ENCODE results near the gene RSPH6A.

Gene RSPH6A

GRCh38 chr19:45814851-45815480 lies at the start of gene RSPH6A:
Gene RSPH6A, minus strand, starts transcription at chr19:45815308. Its CDS starts 132 bp downstream, at chr19:45815176.
- peaks cover 15% of the 10 kb centered on the region for H3K4me1 ChIP-seq (ENCODE audit: insufficient read depth, low read length)
- peaks cover 7% of the 10 kb centered on the region for H3K36me3 ChIP-seq (ENCODE audit: insufficient read depth, low read length)
- peak within 1 kb of the TSS; percentile 36 for H3K4me3 ChIP-seq (ENCODE audit: low read length)
- no peak within 1 kb of the TSS for H2AFZ ChIP-seq (ENCODE audit: low read depth, low read length)
- H3K9me3 ChIP-seq (ENCODE audit: low read length) = no peaks in the 10 kb centered on the region
- H3K27me3 ChIP-seq (ENCODE audit: insufficient read depth, low read length) = no peaks in the 10 kb centered on the region

DNA sequence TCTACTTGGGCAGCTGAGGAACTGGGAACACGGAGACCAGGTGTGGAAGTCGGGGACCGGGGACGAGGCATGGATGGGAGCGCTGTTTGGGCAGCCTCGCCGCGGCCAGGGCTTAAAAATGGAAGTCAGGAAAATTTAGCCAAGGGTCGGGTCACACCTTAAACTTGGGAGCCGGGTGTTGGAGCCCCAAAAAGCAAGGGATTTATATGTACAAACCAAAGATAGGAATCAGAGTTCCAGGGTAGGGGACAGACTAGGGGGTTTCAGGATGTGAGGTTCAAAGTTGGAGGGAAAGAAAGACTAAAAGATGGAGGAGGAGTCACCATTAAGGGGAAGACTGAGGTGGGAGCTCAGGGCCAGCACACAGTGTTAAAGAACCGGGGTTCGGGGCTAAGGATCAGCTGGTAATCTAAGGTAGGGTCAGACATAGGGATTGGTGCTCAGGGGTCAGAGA lies 49.5 kb upstream of the RSPH6A start:
- Histone ChIP-seq H3K27me3 (ENCODE audit: insufficient read depth, low read length) (peaks cover 27% of the 10 kb centered on the region), H3K9me3 (ENCODE audit: low read length) (no peaks in the 10 kb centered on the region), H3K36me3 (ENCODE audit: insufficient read depth, low read length) (peaks cover 8% of the 10 kb centered on the region), H3K4me3 (ENCODE audit: low read length) (no peak overlapping the region), H2AFZ (ENCODE audit: low read depth, low read length) (no peak overlapping the region), H3K4me1 (ENCODE audit: insufficient read depth, low read length) (peaks cover 5% of the 10 kb centered on the region)

DNA sequence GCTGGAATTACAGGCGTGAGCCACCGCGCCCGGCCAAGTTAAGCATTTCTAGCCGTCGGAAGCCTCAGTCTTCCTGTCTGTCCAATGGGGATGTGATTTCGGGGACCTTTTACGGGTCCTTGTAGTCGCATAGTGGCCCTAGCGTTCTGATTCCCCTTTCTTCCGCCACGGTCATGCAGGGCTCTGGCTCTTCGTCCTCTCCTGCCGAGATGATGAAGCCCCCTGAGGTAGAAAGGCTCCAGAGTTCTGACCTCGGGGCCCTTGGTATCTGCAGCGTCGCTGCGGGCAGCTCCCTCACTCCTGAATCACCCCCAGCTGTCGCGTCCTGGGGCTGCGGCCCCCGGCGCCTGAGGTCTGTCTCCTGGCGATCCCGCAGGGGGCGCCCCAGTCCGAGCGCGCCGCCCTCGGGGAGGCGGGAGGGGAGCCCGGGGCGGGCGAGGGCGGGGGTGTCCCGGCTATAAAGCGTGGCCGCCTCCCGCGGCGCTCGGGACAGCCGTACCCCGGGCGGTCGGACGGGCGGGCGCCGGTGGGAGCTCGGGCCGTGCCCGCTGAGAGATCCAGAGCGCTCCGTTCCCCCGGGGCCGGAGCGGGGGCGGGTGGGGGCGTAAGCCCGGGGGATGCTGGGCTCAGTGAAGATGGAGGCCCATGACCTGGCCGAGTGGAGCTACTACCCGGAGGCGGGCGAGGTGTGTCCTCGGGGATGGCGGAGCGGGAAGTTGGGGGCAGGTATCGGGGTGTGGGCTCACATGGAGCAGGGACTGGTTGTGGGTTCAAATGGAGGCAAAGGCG lies 48.9 kb upstream of the RSPH6A start, which contains the start of gene FOXA3:
FOXA3 (plus strand) TSS at position 487 of the 789 bp plus-strand sequence; CDS start at position 618, 131 bp downstream.
- Histone ChIP-seq H3K27me3 (ENCODE audit: insufficient read depth, low read length) (peaks cover 27% of the 10 kb centered on the region), H2AFZ (ENCODE audit: low read depth, low read length) (peak within 1 kb of the TSS; percentile 58), H3K9me3 (ENCODE audit: low read length) (no peaks in the 10 kb centered on the region), H3K4me3 (ENCODE audit: low read length) (peak within 1 kb of the TSS; percentile 30), H3K36me3 (ENCODE audit: insufficient read depth, low read length) (peaks cover 11% of the 10 kb centered on the region), H3K4me1 (ENCODE audit: insufficient read depth, low read length) (peaks cover 5% of the 10 kb centered on the region)

- H3K36me3 ChIP-seq (ENCODE audit: insufficient read depth, low read length) = peaks cover 16% of the 10 kb centered on the region
- peaks cover 27% of the 10 kb centered on the region for H3K27me3 ChIP-seq (ENCODE audit: insufficient read depth, low read length)
- peaks cover 5% of the 10 kb centered on the region for H3K4me1 ChIP-seq (ENCODE audit: insufficient read depth, low read length)
- H2AFZ ChIP-seq (ENCODE audit: low read depth, low read length) = peak overlapping the region; percentile 58
- H3K9me3 ChIP-seq (ENCODE audit: low read length) = no peaks in the 10 kb centered on the region
- H3K4me3 ChIP-seq (ENCODE audit: low read length) = peak overlapping the region; percentile 30
Observed at GRCh38 chr19:45863335-45863839, 48.3 kb upstream of the RSPH6A start.

- Histone ChIP-seq H2AFZ (ENCODE audit: low read depth, low read length) (peak within 1 kb of the TSS; percentile 58), H3K4me3 (ENCODE audit: low read length) (peak within 1 kb of the TSS; percentile 69), H3K4me1 (ENCODE audit: insufficient read depth, low read length) (peaks cover 5% of the 10 kb centered on the region), H3K9me3 (ENCODE audit: low read length) (no peaks in the 10 kb centered on the region), H3K27me3 (ENCODE audit: insufficient read depth, low read length) (peaks cover 27% of the 10 kb centered on the region), H3K36me3 (ENCODE audit: insufficient read depth, low read length) (peaks cover 20% of the 10 kb centered on the region)
Observed at GRCh38 chr19:45862564-45863334, 47.6 kb upstream of the RSPH6A start, which contains the start of gene SYMPK. Gene SYMPK, minus strand, starts transcription at chr19:45863147. Its CDS starts 8,652 bp downstream, at chr19:45854495.

DNA sequence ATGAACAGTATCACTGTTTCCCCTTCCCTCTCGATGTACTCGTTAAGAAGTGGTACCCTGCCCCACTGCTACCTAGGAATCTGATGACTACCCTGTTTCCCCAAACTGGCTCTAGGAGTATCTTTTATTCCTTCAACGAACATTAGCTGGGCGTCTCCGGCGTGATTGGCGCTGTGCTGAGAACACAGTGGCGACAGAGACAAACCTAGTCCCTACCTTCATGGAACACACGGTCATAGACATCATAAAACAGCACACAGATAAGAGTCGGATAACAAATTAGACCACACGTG lies 47.1 kb upstream of the RSPH6A start:
- Histone ChIP-seq H3K9me3 (ENCODE audit: low read length) (no peaks in the 10 kb centered on the region), H3K27me3 (ENCODE audit: insufficient read depth, low read length) (peaks cover 27% of the 10 kb centered on the region), H3K4me1 (ENCODE audit: insufficient read depth, low read length) (peaks cover 5% of the 10 kb centered on the region), H3K4me3 (ENCODE audit: low read length) (peak overlapping the region; percentile 69), H2AFZ (ENCODE audit: low read depth, low read length) (peak overlapping the region; percentile 38), H3K36me3 (ENCODE audit: insufficient read depth, low read length) (peaks cover 20% of the 10 kb centered on the region)

DNA sequence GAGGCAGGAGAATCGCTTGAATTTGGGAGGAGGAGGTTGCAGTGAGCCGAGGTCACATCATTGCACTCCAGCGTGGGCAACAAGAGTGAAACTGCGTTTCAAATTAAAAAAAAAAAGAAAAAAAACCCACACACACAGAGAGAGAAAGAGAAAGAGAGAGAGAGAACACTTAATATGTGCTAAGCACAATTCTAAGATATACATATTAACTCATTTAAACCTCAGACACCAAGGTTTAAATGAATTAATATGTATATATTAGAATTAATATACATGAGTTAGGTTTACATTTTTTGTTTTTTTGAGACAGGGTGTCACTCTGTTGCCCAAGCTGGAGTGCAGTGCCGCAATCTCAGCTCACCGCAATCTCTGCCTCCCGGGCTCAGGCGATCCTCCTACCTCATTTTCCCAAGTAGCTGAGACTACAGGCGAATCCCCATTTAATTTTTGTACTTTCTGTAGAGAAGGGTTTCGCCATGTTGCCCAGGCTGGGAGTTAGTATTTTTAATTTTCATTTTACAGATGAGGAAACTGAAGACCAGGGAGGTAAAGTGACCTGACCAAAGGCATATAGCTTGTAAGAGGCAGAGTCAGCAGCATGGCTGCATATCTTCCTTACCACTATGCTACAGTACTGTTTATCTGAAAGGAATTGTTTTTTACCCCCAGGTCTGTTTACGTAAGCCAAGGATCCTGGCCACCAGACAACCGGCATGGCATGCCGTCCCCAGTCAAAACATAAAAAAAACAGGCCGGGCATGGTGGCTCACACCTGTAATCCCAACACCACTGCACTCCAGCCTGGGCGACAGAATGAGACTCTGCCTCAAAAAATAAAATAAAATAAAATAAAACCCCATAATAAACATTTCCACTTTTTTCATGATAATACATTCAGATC lies 45.5 kb upstream of the RSPH6A start:
- no peaks in the 10 kb centered on the region for H3K9me3 ChIP-seq (ENCODE audit: low read length)
- H3K4me1 ChIP-seq (ENCODE audit: insufficient read depth, low read length) = peaks cover 5% of the 10 kb centered on the region
- no peak overlapping the region for H3K4me3 ChIP-seq (ENCODE audit: low read length)
- peaks cover 24% of the 10 kb centered on the region for H3K36me3 ChIP-seq (ENCODE audit: insufficient read depth, low read length)
- H3K27me3 ChIP-seq (ENCODE audit: insufficient read depth, low read length) = peaks cover 17% of the 10 kb centered on the region
- no peak overlapping the region for H2AFZ ChIP-seq (ENCODE audit: low read depth, low read length)

DNA sequence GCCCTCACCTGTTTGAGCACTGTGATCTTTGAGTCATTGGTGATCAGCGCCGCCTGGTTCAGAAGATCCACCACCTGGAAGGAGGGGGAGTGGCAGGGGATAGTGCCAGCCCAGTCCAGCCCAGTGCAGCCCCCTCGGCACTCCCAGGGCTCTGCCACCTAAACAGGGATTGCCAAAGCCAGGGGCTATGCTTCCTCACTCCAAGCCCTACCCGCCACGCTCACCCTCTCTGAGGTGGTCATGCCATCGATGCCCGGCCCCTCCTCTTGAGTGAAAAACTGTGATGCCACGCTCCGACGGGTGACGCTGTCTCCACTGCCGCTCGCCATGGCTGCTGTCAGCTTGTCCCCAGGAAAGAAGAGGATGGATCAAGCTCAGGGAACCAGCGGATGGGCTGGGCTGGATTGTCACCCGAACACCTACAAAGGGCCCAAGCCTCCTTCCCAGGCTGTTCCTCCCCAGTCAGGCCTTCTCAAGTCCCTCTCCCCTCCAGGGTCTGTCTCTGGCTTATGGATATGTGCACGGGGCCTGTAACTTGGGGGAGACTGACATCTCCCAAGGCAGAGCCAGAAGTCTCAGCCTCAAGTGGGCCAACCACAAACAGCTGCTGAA lies 39.2 kb upstream of the RSPH6A start:
- no peaks in the 10 kb centered on the region for H3K9me3 ChIP-seq (ENCODE audit: low read length)
- no peak overlapping the region for H3K4me3 ChIP-seq (ENCODE audit: low read length)
- no peaks in the 10 kb centered on the region for H3K4me1 ChIP-seq (ENCODE audit: insufficient read depth, low read length)
- no peaks in the 10 kb centered on the region for H3K27me3 ChIP-seq (ENCODE audit: insufficient read depth, low read length)
- peaks cover 49% of the 10 kb centered on the region for H3K36me3 ChIP-seq (ENCODE audit: insufficient read depth, low read length)
- no peak overlapping the region for H2AFZ ChIP-seq (ENCODE audit: low read depth, low read length)

- no peaks in the 10 kb centered on the region for H3K9me3 ChIP-seq (ENCODE audit: low read length)
- H3K4me3 ChIP-seq (ENCODE audit: low read length) = no peak overlapping the region
- peaks cover 51% of the 10 kb centered on the region for H3K36me3 ChIP-seq (ENCODE audit: insufficient read depth, low read length)
- H3K4me1 ChIP-seq (ENCODE audit: insufficient read depth, low read length) = no peaks in the 10 kb centered on the region
- H3K27me3 ChIP-seq (ENCODE audit: insufficient read depth, low read length) = no peaks in the 10 kb centered on the region
- no peak overlapping the region for H2AFZ ChIP-seq (ENCODE audit: low read depth, low read length)
Observed at GRCh38 chr19:45852983-45853382, 37.9 kb upstream of the RSPH6A start.

DNA sequence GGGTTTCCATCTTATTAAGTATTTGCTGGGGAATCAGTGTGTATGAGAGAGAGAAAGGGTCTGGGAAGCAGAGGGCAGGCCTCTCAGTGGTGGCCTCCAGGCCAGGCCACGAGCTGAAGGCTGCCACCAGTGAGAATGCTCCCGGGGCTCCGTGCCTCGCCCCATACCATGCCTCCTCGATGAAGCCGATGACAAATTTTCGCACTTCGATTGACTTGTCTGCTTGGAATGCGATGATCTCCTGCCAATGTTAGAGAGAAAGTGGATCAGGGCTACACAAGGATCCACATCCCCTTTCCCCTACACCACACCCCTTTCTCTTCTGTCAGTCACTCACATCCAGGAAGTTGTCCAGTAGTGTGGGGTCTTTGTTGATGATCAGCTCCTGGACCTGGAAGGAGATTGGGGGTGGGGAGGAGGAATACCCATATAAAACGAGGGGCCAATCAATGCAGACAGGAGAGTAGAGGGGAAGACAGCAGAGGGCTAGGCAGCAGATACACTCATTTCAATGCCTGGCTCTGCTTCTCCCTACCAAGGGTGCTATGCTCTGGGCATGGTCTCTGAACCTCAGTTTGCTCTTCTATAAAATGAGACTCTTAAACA lies 37.1 kb upstream of the RSPH6A start:
- Histone ChIP-seq H3K4me1 (ENCODE audit: insufficient read depth, low read length) (no peaks in the 10 kb centered on the region), H3K4me3 (ENCODE audit: low read length) (no peak overlapping the region), H3K27me3 (ENCODE audit: insufficient read depth, low read length) (no peaks in the 10 kb centered on the region), H3K9me3 (ENCODE audit: low read length) (no peaks in the 10 kb centered on the region), H2AFZ (ENCODE audit: low read depth, low read length) (no peak overlapping the region), H3K36me3 (ENCODE audit: insufficient read depth, low read length) (peaks cover 57% of the 10 kb centered on the region)

GRCh38 chr19:45848922-45849321 lies 33.8 kb upstream of the RSPH6A start:
- Histone ChIP-seq H3K4me1 (ENCODE audit: insufficient read depth, low read length) (no peaks in the 10 kb centered on the region), H2AFZ (ENCODE audit: low read depth, low read length) (no peak overlapping the region), H3K36me3 (ENCODE audit: insufficient read depth, low read length) (peaks cover 71% of the 10 kb centered on the region), H3K9me3 (ENCODE audit: low read length) (no peaks in the 10 kb centered on the region), H3K27me3 (ENCODE audit: insufficient read depth, low read length) (no peaks in the 10 kb centered on the region), H3K4me3 (ENCODE audit: low read length) (no peak overlapping the region)

Data from neuron (in vitro differentiated cells).